ENCODE results near the gene SLC7A6OS.

Gene SLC7A6OS

GRCh38 chr16:68272507-68273209, 38.1 kb downstream of the SLC7A6OS start:
- H3K4me3 ChIP-seq, result no peak overlapping the region
- DNase-seq (ENCODE audit: low spot score in 2 of 2), result no peak
- no peaks in the 10 kb centered on the region for H3K9me3 ChIP-seq
- in situ Hi-C loops (cut with MboI; ENCODE audit: low sequenced_read_pairs), result no loop called here
- H3K27me3 ChIP-seq (ENCODE audit: low read depth), result no peaks in the 10 kb centered on the region
- H3K4me1 ChIP-seq, result peaks cover 7% of the 10 kb centered on the region; the same call in 1 of the 2 replicates
- peaks cover 44% of the 10 kb centered on the region for H3K36me3 ChIP-seq (replicated peaks)

DNA sequence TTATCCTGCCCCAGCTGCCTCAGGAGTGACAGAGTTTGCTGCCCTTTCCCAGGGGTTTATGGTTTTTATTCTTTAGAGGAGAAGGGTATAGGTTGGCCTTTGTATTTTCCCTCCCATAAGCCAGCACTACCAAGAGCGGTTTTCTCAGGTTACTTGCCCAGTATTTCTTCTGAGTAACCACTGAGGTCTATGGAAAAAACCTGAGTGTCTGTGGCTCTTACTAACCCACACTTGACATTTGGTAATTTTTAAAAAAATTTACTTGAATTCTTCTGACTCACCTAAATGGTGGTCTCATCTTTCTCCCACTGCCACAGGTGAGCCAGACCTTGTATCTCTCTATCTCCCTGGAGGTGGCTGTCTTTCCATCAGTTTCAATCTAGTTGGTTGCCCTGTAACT, 40.4 kb downstream of the SLC7A6OS start:
- H3K9me3 ChIP-seq, result no peaks in the 10 kb centered on the region
- in situ Hi-C loops (cut with MboI; ENCODE audit: low sequenced_read_pairs), result no loop called here
- no peaks in the 10 kb centered on the region for H3K27me3 ChIP-seq (ENCODE audit: low read depth)
- H3K4me3 ChIP-seq, result no peak overlapping the region
- peaks cover 15% of the 10 kb centered on the region for H3K4me1 ChIP-seq
- peaks cover 27% of the 10 kb centered on the region for H3K36me3 ChIP-seq (replicated peaks)
- no peak for DNase-seq (ENCODE audit: low spot score in 2 of 2)

DNA sequence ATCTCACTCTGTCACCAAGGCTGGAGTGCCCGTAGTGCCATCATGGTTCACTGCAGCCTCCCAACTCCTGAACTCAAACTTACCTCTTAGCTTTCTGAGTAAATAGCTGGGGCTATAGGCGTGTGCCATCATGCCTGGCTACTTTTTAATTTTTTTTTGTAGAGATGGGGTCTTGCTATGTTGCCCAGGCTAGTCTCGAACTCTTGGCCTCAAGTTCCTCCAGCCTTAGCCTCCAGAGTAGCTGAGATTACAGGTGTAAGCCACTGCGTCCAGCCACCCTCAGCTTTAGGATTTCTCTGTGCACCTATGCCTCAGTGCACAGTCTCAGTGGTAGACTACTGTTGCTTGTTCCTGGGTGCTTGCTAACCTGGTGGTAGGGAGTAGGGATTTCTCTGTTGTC, 41.0 kb downstream of the SLC7A6OS start:
- H3K27me3 ChIP-seq (ENCODE audit: low read depth), result no peaks in the 10 kb centered on the region
- no peak overlapping the region for H3K4me3 ChIP-seq
- in situ Hi-C loops (cut with MboI; ENCODE audit: low sequenced_read_pairs), result no loop called here
- peaks cover 24% of the 10 kb centered on the region for H3K36me3 ChIP-seq (replicated peaks)
- no peaks in the 10 kb centered on the region for H3K9me3 ChIP-seq
- DNase-seq (ENCODE audit: low spot score in 2 of 2), result no peak
- peaks cover 15% of the 10 kb centered on the region for H3K4me1 ChIP-seq

DNA sequence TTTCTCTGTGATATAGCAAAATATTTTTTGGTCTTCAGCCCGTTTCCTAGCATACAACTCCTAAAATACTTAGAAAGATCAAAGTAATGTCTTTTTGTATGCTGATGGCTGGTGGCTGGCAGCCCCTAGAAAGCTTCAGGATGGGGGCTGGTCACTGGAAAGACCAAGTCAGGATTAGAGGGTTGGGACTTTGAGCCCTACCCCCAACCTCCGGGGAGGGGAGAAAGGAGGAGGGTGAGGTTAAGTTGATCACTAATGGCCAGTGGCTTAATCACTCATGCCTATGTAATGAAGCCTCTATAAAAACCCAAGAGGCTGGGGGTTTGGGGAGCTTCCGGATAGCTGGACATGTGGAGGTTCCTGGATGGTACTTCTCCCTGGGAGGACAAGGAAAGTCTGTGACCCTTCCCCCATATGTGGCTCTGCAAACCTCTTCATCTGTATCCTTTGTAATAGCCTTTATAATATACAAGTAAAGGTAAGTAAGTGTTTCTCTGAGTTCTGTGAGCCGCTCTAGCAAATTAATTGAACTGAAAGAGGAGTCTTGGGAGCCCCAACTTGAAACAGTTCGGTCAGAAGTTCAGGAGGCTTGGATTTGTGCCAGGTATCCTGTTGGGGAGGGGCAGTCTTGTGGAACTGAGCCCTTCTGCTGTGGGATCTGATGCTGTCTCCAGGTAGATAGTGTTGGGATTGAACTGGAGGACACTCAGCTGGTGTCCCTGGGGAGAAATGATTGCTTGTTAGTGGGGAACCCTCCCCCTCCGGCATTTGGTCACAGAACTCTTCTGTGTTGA, 42.9 kb downstream of the SLC7A6OS start:
- in situ Hi-C loops (cut with MboI; ENCODE audit: low sequenced_read_pairs), result no loop called here
- DNase-seq (ENCODE audit: low spot score in 2 of 2), result no peak
- Histone ChIP-seq H3K36me3 (replicated peaks) (peaks cover 10% of the 10 kb centered on the region), H3K27me3 (ENCODE audit: low read depth) (no peaks in the 10 kb centered on the region), H3K4me1 (peaks cover 18% of the 10 kb centered on the region), H3K9me3 (no peaks in the 10 kb centered on the region), H3K4me3 (no peak overlapping the region)

GRCh38 chr16:68265078-68265920, 45.4 kb downstream of the SLC7A6OS start:
- peak overlapping the region; percentile 86 for H3K4me3 ChIP-seq
- no peaks in the 10 kb centered on the region for H3K27me3 ChIP-seq (ENCODE audit: low read depth)
- peak; percentile 58 to 66 for DNase-seq (ENCODE audit: low spot score in 2 of 2)
- peaks cover 7% of the 10 kb centered on the region; the same call in 1 of the 2 replicates for H3K36me3 ChIP-seq (replicated peaks)
- peaks cover 18% of the 10 kb centered on the region for H3K4me1 ChIP-seq
- in situ Hi-C loops (cut with MboI; ENCODE audit: low sequenced_read_pairs), result no loop called here
- no peaks in the 10 kb centered on the region for H3K9me3 ChIP-seq

- peak; percentile 33 to 84 for DNase-seq (ENCODE audit: low spot score in 2 of 2)
- no peaks in the 10 kb centered on the region for H3K27me3 ChIP-seq (ENCODE audit: low read depth)
- in situ Hi-C loops (cut with MboI; ENCODE audit: low sequenced_read_pairs), result loop anchor here (5.0 kb wide), 1 partner anchor 63 kb away; no protein-coding TSS in a partner anchor
- H3K4me1 ChIP-seq, result peaks cover 18% of the 10 kb centered on the region
- no peaks in the 10 kb centered on the region for H3K9me3 ChIP-seq
- H3K4me3 ChIP-seq, result peak within 1 kb of the TSS; percentile 86
- H3K36me3 ChIP-seq (replicated peaks), result peaks cover 10% of the 10 kb centered on the region
Observed at GRCh38 chr16:68264128-68265077, 46.3 kb downstream of the SLC7A6OS start, which contains the start of gene SLC7A6. Gene SLC7A6 (plus strand): TSS chr16:68264526. CDS start chr16:68274727, 10,201 bp downstream.

- Histone ChIP-seq H3K9me3 (no peaks in the 10 kb centered on the region), H3K4me1 (peaks cover 18% of the 10 kb centered on the region), H3K36me3 (replicated peaks) (peaks cover 14% of the 10 kb centered on the region), H3K27me3 (ENCODE audit: low read depth) (no peaks in the 10 kb centered on the region), H3K4me3 (peak overlapping the region; percentile 86)
- in situ Hi-C loops (cut with MboI; ENCODE audit: low sequenced_read_pairs), result loop anchor here (5.0 kb wide), 1 partner anchor 64 kb away; no protein-coding TSS in a partner anchor
- no peak for DNase-seq (ENCODE audit: low spot score in 2 of 2)
Observed at GRCh38 chr16:68263559-68264127, 47.1 kb downstream of the SLC7A6OS start.

DNA sequence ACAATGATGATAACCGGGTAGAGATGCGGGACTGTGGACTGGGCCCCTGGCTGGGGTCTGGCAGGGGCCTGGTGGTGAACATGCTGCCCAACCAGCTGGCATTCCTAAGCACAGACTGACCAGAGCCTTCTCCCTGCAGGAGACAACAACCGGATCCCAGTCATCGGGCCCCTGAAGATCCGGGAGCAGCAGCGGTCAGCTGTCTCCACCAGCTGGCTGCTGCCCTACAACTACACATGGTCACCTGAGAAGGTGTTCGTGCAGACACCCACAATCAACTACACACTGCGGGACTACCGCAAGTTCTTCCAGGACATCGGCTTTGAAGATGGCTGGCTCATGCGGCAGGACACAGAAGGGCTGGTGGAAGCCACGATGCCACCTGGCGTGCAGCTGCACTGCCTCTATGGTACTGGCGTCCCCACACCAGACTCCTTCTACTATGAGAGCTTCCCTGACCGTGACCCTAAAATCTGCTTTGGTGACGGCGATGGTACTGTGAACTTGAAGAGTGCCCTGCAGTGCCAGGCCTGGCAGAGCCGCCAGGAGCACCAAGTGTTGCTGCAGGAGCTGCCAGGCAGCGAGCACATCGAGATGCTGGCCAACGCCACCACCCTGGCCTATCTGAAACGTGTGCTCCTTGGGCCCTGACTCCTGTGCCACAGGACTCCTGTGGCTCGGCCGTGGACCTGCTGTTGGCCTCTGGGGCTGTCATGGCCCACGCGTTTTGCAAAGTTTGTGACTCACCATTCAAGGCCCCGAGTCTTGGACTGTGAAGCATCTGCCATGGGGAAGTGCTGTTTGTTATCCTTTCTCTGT, 51.5 kb downstream of the SLC7A6OS start:
- Histone ChIP-seq H3K36me3 (replicated peaks) (peaks cover 10% of the 10 kb centered on the region; the same call in 1 of the 2 replicates), H3K4me1 (peaks cover 2% of the 10 kb centered on the region; the same call in 1 of the 2 replicates)
- in situ Hi-C loops (cut with MboI; ENCODE audit: low sequenced_read_pairs), result no loop called here

DNA sequence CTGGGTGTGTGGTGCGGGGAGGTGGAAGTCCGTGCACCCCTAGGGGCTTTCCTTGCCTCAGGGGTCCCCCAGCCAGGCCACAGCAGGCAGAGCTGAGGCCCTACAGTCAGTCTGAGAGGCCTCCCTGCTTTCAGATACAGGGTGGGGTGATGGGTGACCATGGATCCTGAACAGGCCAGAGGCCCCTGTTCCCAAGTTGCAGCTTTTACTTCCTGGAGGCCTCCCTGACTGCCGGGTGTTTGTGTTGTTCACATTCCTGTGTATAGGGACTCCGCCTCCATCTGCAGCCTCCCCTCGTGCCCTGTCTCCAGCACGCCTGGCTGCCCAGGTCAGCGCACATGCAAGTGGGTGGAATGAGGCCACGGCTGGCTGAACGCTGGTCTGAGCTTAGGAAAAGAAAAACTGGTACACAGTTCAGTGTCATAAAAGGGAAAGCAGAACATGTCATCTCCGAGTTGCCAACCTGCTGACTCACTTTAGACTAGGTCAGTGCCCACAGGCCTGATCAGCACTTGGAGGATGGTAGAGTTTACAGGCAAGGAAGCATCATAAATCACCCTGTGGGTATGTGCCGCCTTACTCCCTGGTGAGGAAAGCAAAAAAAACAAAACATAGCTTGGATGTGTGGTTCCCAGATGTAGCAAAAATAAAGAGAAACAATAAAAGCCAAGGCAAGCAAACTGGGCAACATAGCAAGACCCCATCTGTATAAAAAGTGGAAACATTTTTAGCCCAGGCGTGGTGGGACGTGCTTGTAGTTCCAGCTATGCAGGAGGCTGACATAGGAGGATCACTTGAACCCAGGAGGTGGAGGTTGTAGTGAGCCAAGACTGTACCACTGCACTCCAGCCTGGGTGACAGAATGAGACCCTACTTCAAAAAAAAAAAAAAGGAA, 52.6 kb downstream of the SLC7A6OS start:
- H3K4me1 ChIP-seq, result no peaks in the 10 kb centered on the region
- H3K27me3 ChIP-seq (ENCODE audit: low read depth), result no peaks in the 10 kb centered on the region
- DNase-seq (ENCODE audit: low spot score in 2 of 2), result no peak
- H3K36me3 ChIP-seq (replicated peaks), result peaks cover 10% of the 10 kb centered on the region; the same call in 1 of the 2 replicates
- no peak overlapping the region for H3K4me3 ChIP-seq
- in situ Hi-C loops (cut with MboI; ENCODE audit: low sequenced_read_pairs), result no loop called here
- H3K9me3 ChIP-seq, result no peaks in the 10 kb centered on the region

More for the DNA sequence above, 51.5 kb downstream of the SLC7A6OS start:
- DNase-seq (ENCODE audit: low spot score in 2 of 2), result no peak
- no peak overlapping the region for H3K4me3 ChIP-seq
- H3K27me3 ChIP-seq (ENCODE audit: low read depth), result no peaks in the 10 kb centered on the region
- no peaks in the 10 kb centered on the region for H3K9me3 ChIP-seq

DNA sequence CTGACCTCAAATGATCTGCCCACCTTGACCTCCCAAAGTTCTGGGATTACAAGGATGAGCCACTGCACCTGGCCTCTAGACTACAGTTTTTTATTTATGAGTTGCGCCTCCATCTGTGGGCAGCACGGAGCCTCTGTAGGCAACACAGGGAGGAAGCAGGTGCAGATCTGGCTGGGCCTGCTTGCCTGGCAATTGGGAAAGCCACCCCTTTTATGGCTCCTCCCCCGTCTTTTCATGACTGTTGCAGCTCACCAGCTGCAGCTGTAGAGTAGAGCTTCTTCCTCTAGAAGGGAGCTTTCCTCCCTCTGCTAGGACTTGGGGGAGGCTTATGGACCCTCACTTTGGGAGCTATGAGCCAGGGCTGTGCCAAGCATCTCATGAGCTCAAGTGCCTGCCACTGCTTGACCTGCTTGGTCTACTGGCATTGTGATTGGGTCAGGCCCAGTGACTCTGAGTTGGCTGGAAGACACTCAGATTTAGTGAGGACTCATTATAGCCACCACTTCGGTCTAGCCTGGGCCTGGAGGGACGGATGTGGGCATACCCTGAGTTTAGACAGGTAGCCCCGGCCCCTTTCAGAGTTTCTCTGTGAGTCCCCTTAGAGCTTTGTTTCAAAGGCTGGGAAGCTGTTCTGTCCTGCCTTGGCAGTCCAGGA, 53.4 kb downstream of the SLC7A6OS start:
- no peaks in the 10 kb centered on the region for H3K4me1 ChIP-seq
- no peaks in the 10 kb centered on the region for H3K9me3 ChIP-seq
- in situ Hi-C loops (cut with MboI; ENCODE audit: low sequenced_read_pairs), result no loop called here
- no peak overlapping the region for H3K4me3 ChIP-seq
- no peak for DNase-seq (ENCODE audit: low spot score in 2 of 2)
- no peaks in the 10 kb centered on the region for H3K27me3 ChIP-seq (ENCODE audit: low read depth)
- peaks cover 10% of the 10 kb centered on the region for H3K36me3 ChIP-seq (replicated peaks)

DNA sequence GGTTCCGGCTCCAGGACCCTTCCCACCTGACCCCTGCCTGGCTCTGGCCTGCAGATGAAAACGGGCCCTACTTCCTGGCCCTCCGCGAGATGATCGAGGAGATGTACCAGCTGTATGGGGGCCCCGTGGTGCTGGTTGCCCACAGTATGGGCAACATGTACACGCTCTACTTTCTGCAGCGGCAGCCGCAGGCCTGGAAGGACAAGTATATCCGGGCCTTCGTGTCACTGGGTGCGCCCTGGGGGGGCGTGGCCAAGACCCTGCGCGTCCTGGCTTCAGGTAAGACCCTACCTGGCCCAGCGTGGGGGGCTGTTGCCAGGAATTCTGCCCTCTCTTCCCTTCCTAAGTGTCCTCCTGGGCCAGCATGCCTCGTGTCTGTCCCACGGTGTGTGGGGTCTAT, 55.0 kb downstream of the SLC7A6OS start:
- peaks cover 10% of the 10 kb centered on the region for H3K36me3 ChIP-seq (replicated peaks)
- DNase-seq (ENCODE audit: low spot score in 2 of 2), result no peak
- in situ Hi-C loops (cut with MboI; ENCODE audit: low sequenced_read_pairs), result no loop called here

More for the DNA sequence above, 55.0 kb downstream of the SLC7A6OS start:
- Histone ChIP-seq H3K9me3 (no peaks in the 10 kb centered on the region), H3K27me3 (ENCODE audit: low read depth) (no peaks in the 10 kb centered on the region), H3K4me1 (no peaks in the 10 kb centered on the region), H3K4me3 (no peak overlapping the region)

Data from HAP-1 (cell line).